Measurements from ENCODE around the gene VTI1A. TPM values are rescaled to one million over a fixed set of nuclear protein-coding genes. Genes with fewer than 3 reads are reported as not detected.

The VTI1A gene
- total and polyA plus RNA-seq, 2 of the 4 experiments (the other 2 are of a cell fraction): 9.7 to 24.9 TPM

DNA sequence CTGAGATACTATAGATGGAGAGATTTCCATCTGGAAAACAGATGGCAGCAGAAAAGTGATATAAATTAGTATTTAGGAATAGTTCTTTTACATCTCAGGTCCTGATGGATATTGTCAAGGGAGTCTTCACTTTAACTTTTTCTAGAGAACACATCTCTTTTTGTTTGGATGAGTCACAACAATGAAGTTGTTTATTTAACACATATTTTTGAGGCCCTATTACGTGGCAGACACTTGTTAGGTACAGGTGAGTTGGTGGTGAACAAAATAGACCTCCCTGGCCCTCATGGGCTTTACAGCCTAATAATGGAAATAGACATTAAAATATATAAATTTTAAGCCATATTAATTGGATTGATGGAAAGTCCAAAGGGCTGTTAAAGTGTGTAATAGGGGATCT is 168.3 kb downstream of the VTI1A start:
- in situ Hi-C loops (cut with MboI; ENCODE audit: low sequenced_read_pairs): no loop called here
- Histone ChIP-seq H3K23ac (ENCODE audit: low read depth, low read length) (no peak overlapping the region), H4K20me1 (ENCODE audit: insufficient read depth, low read length) (no peaks in the 10 kb centered on the region), H2AFZ (replicated peaks; ENCODE audit: low read length, poor library complexity) (no peak overlapping the region), H3K56ac (ENCODE audit: extremely low read depth, insufficient read depth, low read length) (no peak overlapping the region), H3K4me3 (ENCODE audit: insufficient read depth, low read depth, low read length) (no peak overlapping the region), H3K27ac (ENCODE audit: insufficient read depth, low read length) (no peak overlapping the region), H4K5ac (ENCODE audit: low read depth, low read length) (no peak overlapping the region), H4K91ac (ENCODE audit: insufficient read depth, low read depth, low read length) (no peak overlapping the region), H3K4me2 (ENCODE audit: low read depth, low read length) (no peak overlapping the region), H3K9me1 (ENCODE audit: insufficient read depth, low read length) (no peaks in the 10 kb centered on the region; the same call in 1 of the 2 replicates), H3K18ac (ENCODE audit: low read depth, low read length) (no peak overlapping the region), H3K27me3 (ENCODE audit: control insufficient read depth, insufficient read depth, low read length) (no peaks in the 10 kb centered on the region), H3K4me1 (ENCODE audit: control insufficient read depth, insufficient read depth, low read length) (no peaks in the 10 kb centered on the region), H3K9me3 (ENCODE audit: control insufficient read depth, insufficient read depth, low read length) (0 out of 2 replicates have a peak, but pooled peaks cover 2% of the 10 kb centered on the region), H3K36me3 (ENCODE audit: control insufficient read depth, insufficient read depth, low read length) (no peaks in the 10 kb centered on the region), H3K9ac (ENCODE audit: low read depth, low read length) (no peak overlapping the region), H2AK9ac (replicated peaks; ENCODE audit: low read depth, low read length, poor library complexity) (no peak overlapping the region), H3K4ac (ENCODE audit: low read depth, low read length) (no peak overlapping the region), H4K8ac (ENCODE audit: low read depth in 2 of 2, low read length in 2 of 2) (no peak overlapping the region), H2BK20ac (ENCODE audit: low read depth, low read length) (no peak overlapping the region), H2BK5ac (ENCODE audit: low read depth, low read length, poor library complexity, severe bottlenecking) (no peak overlapping the region), H2BK15ac (ENCODE audit: low read depth, low read length) (no peak overlapping the region), H3K79me1 (ENCODE audit: low read depth in 1 of 2, low read length in 2 of 2) (no peaks in the 10 kb centered on the region; a peak in 1 of 4 replicates), H2BK120ac (ENCODE audit: low read depth, low read length) (no peak overlapping the region), H2AK5ac (ENCODE audit: low read depth, low read length) (no peak overlapping the region), H3K14ac (replicated peaks; ENCODE audit: low read depth, low read length) (no peak overlapping the region)
- ATAC-seq (ENCODE audit: low read depth) (no peak), DNase-seq (no peak)
- dilution Hi-C loops (cut with HindIII; ENCODE audit: low sequenced_read_pairs, unreplicated experiment): no loop called here
- POLR2A ChIA-PET (ENCODE audit: unreplicated experiment): no interaction called here
- intact Hi-C loops (cut with micrococcal nuclease): no loop called here
- CTCF ChIA-PET: no interaction called here
- no TSS peak for BruUV-seq (replicated peaks)
- no peak for TF ChIP-seq NFE2L2 (IDR thresholded peaks at IDR 0.05; ENCODE audit: low read depth, low read length)
- TF ChIP-seq RFX5 (IDR thresholded peaks at IDR 0.05; ENCODE audit: low read depth, low read length): no peak
- TF ChIP-seq, protein P1, sequence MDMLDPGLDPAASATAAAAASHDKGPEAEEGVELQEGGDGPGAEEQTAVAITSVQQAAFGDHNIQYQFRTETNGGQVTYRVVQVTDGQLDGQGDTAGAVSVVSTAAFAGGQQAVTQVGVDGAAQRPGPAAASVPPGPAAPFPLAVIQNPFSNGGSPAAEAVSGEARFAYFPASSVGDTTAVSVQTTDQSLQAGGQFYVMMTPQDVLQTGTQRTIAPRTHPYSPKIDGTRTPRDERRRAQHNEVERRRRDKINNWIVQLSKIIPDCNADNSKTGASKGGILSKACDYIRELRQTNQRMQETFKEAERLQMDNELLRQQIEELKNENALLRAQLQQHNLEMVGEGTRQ (IDR thresholded peaks at IDR 0.05; ENCODE audit: low read depth, low read length): no peak
- no peak for TF ChIP-seq CEBPB (IDR thresholded peaks at IDR 0.05; ENCODE audit: low read depth, low read length)
- TF ChIP-seq BHLHE40 (IDR thresholded peaks at IDR 0.05; ENCODE audit: low read depth, low read length): no peak
- no peak for TF ChIP-seq MAZ (IDR thresholded peaks at IDR 0.05; ENCODE audit: borderline replicate concordance, low read depth, low read length)
- TF ChIP-seq SMC3 (IDR thresholded peaks at IDR 0.05; ENCODE audit: low read depth, low read length): no peak
- no peak for TF ChIP-seq MAFK (IDR thresholded peaks at IDR 0.05; ENCODE audit: low read depth, low read length)
- TF ChIP-seq, protein P2, sequence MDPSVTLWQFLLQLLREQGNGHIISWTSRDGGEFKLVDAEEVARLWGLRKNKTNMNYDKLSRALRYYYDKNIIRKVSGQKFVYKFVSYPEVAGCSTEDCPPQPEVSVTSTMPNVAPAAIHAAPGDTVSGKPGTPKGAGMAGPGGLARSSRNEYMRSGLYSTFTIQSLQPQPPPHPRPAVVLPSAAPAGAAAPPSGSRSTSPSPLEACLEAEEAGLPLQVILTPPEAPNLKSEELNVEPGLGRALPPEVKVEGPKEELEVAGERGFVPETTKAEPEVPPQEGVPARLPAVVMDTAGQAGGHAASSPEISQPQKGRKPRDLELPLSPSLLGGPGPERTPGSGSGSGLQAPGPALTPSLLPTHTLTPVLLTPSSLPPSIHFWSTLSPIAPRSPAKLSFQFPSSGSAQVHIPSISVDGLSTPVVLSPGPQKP (IDR thresholded peaks at IDR 0.05; ENCODE audit: borderline replicate concordance, low read depth, low read length): no peak
- no peak for TF ChIP-seq MXI1 (IDR thresholded peaks at IDR 0.05; ENCODE audit: borderline replicate concordance, low read depth, low read length)
- no peak for TF ChIP-seq RAD21 (IDR thresholded peaks at IDR 0.05; ENCODE audit: low read length)
- TF ChIP-seq RCOR1 (IDR thresholded peaks at IDR 0.05; ENCODE audit: insufficient replicate concordance, low read length): no peak
- no peak for TF ChIP-seq CHD1 (IDR thresholded peaks at IDR 0.05; ENCODE audit: low read depth, low read length)
- no peak for TF ChIP-seq FOS (IDR thresholded peaks at IDR 0.05; ENCODE audit: low read depth, low read length)
- no peak for TF ChIP-seq POLR2A (IDR thresholded peaks at IDR 0.05; ENCODE audit: low read depth, low read length)
- WGBS, 2 experiments (ENCODE audit: extremely low coverage in 2 of 2, insufficient read length in 1 of 2): no CpG with 5 or more reads among the region's 1 CpG

Measured in IMR-90 (cell line).